GM12878 (cell line): ENCODE results near the gene CTIF. TPM values are rescaled to one million over a fixed set of nuclear protein-coding genes. Genes with fewer than 3 reads are reported as not detected.

Experiments used
- ATAC-seq: fragments of 200-7000 bp; cut with Tn5 transposase; 3 replicates; pipeline ENCODE4 v1.9.1; 2020; ENCODE audit warnings: mild to moderate bottlenecking, moderate library complexity
- BruUV-seq: library from RNA; stranded (reverse); fragments of 400-500 nt; replicated peaks from 2 replicates; lab custom pipeline; 2021; lab: Mats Ljungman, UMichigan
- CTCF ChIA-PET: fragments of 300-600 bp; sonication (Branson Sonifier 250); formaldehyde crosslinking; extraction: SDS; loops from one replicate; lab custom pipeline; 2021; ENCODE audit warnings: inconsistent platforms; lab: Yijun Ruan, JAX
- POLR2A ChIA-PET: fragments of 350-600 bp; formaldehyde crosslinking; extraction: SDS; loops from one replicate; lab custom pipeline; 2021; ENCODE audit warnings: inconsistent platforms; lab: Charles Lee
- RAD21 ChIA-PET: fragments of 300-600 bp; sonication (Branson Sonifier 250); formaldehyde crosslinking; loops from one replicate; lab custom pipeline; 2023; ENCODE audit warnings: antibody characterized with exemption; ENCODE audit not compliant: unreplicated experiment; lab: Charles Lee
- SMC1A ChIA-PET: fragments of 300-600 bp; sonication (Branson Sonifier 250); formaldehyde crosslinking; loops from one replicate; lab custom pipeline; 2023; ENCODE audit not compliant: unreplicated experiment, uncharacterized antibody; lab: Charles Lee
- DNase-seq: peaks from one replicate; pipeline ENCODE4 v3.0.0-alpha.2; 2011; ENCODE audit warnings: low read depth, low spot score
- FAIRE-seq: peaks from 3 replicates; lab custom pipeline; 2011; peaks lifted over from hg19 to GRCh38; lab: Jason Lieb, UNC
- H2AFZ ChIP-seq: 2 replicates; pipeline ENCODE4 v1.6.0; 2011; ENCODE audit warnings: low read depth, low read length, control low read depth; ENCODE audit not compliant: control insufficient read depth
- H3K27ac ChIP-seq: 2 replicates; pipeline ENCODE4 v1.5.1; 2011; ENCODE audit warnings: control low read depth; ENCODE audit not compliant: control insufficient read depth, insufficient read depth
- H3K27me3 ChIP-seq, 2 experiments: replicated peaks in 1 of 2; 2 replicates each; pipeline versions ENCODE4 v1.6.0 to v1.6.1; 2011; ENCODE audit warnings: low read length in 1 of 2; ENCODE audit not compliant: control insufficient read depth in 2 of 2, insufficient read depth in 2 of 2
- H3K36me3 ChIP-seq, 2 experiments: 2 replicates each; pipeline ENCODE4 v1.5.1; 2011; ENCODE audit warnings: low read length in 1 of 2; ENCODE audit not compliant: control insufficient read depth in 2 of 2, insufficient read depth in 2 of 2
- H3K4me1 ChIP-seq: 2 replicates; pipeline ENCODE4 v1.6.1; 2011; ENCODE audit warnings: mild to moderate bottlenecking, low read length, moderate library complexity, mixed read lengths; ENCODE audit not compliant: control insufficient read depth, insufficient read depth
- H3K4me2 ChIP-seq: 2 replicates; pipeline ENCODE4 v1.6.0; 2011; ENCODE audit warnings: control low read depth; ENCODE audit not compliant: control insufficient read depth, insufficient read depth
- H3K4me3 ChIP-seq: fragments of 200-600 bp; sonication (generic); 2 replicates; pipeline ENCODE4 v1.5.1; 2016
- H3K79me2 ChIP-seq: 2 replicates; pipeline ENCODE4 v1.6.0; 2011; ENCODE audit warnings: low read length; ENCODE audit not compliant: control insufficient read depth, insufficient read depth
- H3K9ac ChIP-seq: 2 replicates; pipeline ENCODE4 v1.8.0; 2011; ENCODE audit warnings: low read length, control low read depth, mixed read lengths; ENCODE audit not compliant: control insufficient read depth, insufficient read depth
- H3K9me3 ChIP-seq: replicated peaks from 3 replicates; pipeline ENCODE4 v1.5.1; 2011; ENCODE audit warnings: mild to moderate bottlenecking, low read length; ENCODE audit not compliant: control insufficient read depth, insufficient read depth
- H4K20me1 ChIP-seq: 2 replicates; pipeline ENCODE4 v1.6.0; 2011; ENCODE audit not compliant: control insufficient read depth, insufficient read depth
- CEBPZ ChIP-seq: fragments of 150-350 bp; IDR thresholded peaks from 2 replicates; pipeline ENCODE4 v1.6.1; 2016; ENCODE audit warnings: low read depth, low read length
- GATAD2B ChIP-seq: fragments of 450-650 bp; conservative IDR thresholded peaks from 2 replicates; pipeline ENCODE4 v1.6.1; 2017; ENCODE audit warnings: low read depth, mild to moderate bottlenecking, moderate library complexity
- IRF3 ChIP-seq: fragments of 450-650 bp; IDR thresholded peaks from 2 replicates; pipeline ENCODE4 v1.6.1; 2014; ENCODE audit warnings: mild to moderate bottlenecking
- MYC ChIP-seq: IDR thresholded peaks from 2 replicates; pipeline ENCODE4 v1.6.1; 2011; ENCODE audit warnings: mild to moderate bottlenecking, low read length, moderate library complexity, inconsistent platforms; ENCODE audit not compliant: insufficient read depth, insufficient replicate concordance, insufficient read length, severe bottlenecking
- NR2F1 ChIP-seq: fragments of 450-650 bp; conservative IDR thresholded peaks from 2 replicates; pipeline ENCODE4 v1.6.1; 2017; ENCODE audit warnings: mild to moderate bottlenecking
- NRF1 ChIP-seq: conservative IDR thresholded peaks from 2 replicates; pipeline ENCODE4 v1.6.1; 2011; ENCODE audit warnings: mild to moderate bottlenecking, low read depth, low read length, improper control_type of control experiment
- PAX5 ChIP-seq: IDR thresholded peaks from 2 replicates; pipeline ENCODE4 v1.6.1; 2011; ENCODE audit warnings: low read depth, low read length, borderline replicate concordance
- SMC3 ChIP-seq: IDR thresholded peaks from 2 replicates; pipeline ENCODE4 v1.6.1; 2011; ENCODE audit warnings: low read length, improper control_type of control experiment, borderline replicate concordance
- STAT1 ChIP-seq: fragments of 450-650 bp; conservative IDR thresholded peaks from 2 replicates; pipeline ENCODE4 v1.6.1; 2014; ENCODE audit warnings: antibody characterized with exemption, mild to moderate bottlenecking
- ZNF217 ChIP-seq: fragments of 450-650 bp; IDR thresholded peaks from 2 replicates; pipeline ENCODE4 v1.6.1; 2017; ENCODE audit warnings: antibody characterized with exemption, mild to moderate bottlenecking
- ZNF592 ChIP-seq: fragments of 450-650 bp; IDR thresholded peaks from 2 replicates; pipeline ENCODE4 v1.6.1; 2017; ENCODE audit warnings: mild to moderate bottlenecking, moderate library complexity
- WGBS: methylation state at CpG from one replicate; pipeline ENCODE4 v1.1.6; 2016; ENCODE audit warnings: low lambda C conversion rate; ENCODE audit not compliant: insufficient replicate concordance, insufficient coverage; ENCODE audit errors: missing lambda C conversion rate; 5-methylcytosine and 5-hydroxymethylcytosine counted together
- in situ Hi-C: fragments of 300-500 bp; cut with MboI; formaldehyde crosslinking; loops from 9 replicates; pipeline ENCODE4 v1.14.3; 2018; ENCODE audit warnings: mixed read lengths
- intact Hi-C: fragments of 100-400 bp; cut with micrococcal nuclease; formaldehyde crosslinking; loops from one replicate; pipeline ENCODE4 v1.14.2; 2022; ENCODE audit not compliant: unreplicated experiment
- polyA plus RNA-seq, 11 experiments: library from polyadenylated mRNA; depleted of rRNA in 4 of 11; unstranded in 6 of 11; stranded (reverse) in 5 of 11; fragments of >200 nt; fragmentation: Nextera tagmentation in 4 of 11; fragmentation: Illumina TruSeq in 1 of 11; extraction: Ambion mirVana in 4 of 11; extraction: Trizol in 1 of 11; gene quantifications; 1 replicate in 1 of 11; 2 replicates in 10 of 11; pipeline versions ENCODE4 v1.2.1 to v1.2.3, GENCODE V29; 2011 to 2016; ENCODE audit warnings: inconsistent platforms in 2 of 11, missing spikeins in 2 of 11, low read depth in 1 of 11
- total RNA-seq, 4 experiments: library from RNA; depleted of rRNA in 3 of 4; stranded (reverse); fragments of >200 nt in 3 of 4; fragmentation: Illumina TruSeq in 1 of 4; extraction: Trizol in 1 of 4; gene quantifications; 2 replicates each; pipeline versions ENCODE4 v1.2.1 to v1.2.3, GENCODE V29; 2013 to 2021

Gene CTIF
- total and polyA plus RNA-seq, 10 of the 15 experiments (the other 5 are each of a cell fraction or from before 2014, with no cell fraction given), result 0.06 to 11.6 (median 2.5) TPM

DNA sequence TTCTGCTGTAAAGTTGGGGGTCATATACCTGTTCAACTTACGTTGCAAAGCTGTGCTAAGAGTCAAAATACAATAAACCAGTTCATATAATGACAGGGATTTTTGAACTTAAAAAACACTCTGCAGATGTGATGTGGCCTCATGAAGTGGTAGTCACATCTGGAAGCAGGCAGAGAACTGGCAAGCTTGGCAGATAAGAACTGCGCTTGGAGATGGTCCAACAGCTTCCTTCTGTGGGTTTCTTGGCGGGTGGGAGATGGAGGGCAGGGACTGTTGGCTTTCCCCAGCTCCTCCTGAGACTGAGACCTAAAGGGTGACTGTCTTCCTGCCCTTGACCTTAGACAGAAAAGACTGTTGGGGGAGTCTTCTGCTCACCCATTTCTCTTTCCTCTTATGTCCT, 140.4 kb downstream of the CTIF start:
- Histone ChIP-seq H3K4me1 (peaks cover 8% of the 10 kb centered on the region), H3K4me2 (no peak overlapping the region), H3K4me3 (no peak overlapping the region), H3K9me3 (no peaks in the 10 kb centered on the region), H3K79me2 (no peaks in the 10 kb centered on the region), H3K36me3 (no peaks in the 10 kb centered on the region), H4K20me1 (no peaks in the 10 kb centered on the region), H3K27me3 (no peaks in the 10 kb centered on the region), H3K27ac (no peak overlapping the region), H3K9ac (no peak overlapping the region), H2AFZ (no peak overlapping the region)
- ChIA-PET RAD21 (interaction anchor here (0.8 to 1.3 kb wide), 3 partner anchors 45 to 483 kb away, joined by 3 read pairs; no protein-coding TSS in a partner anchor), SMC1A (interaction anchor here (0.6 to 1.2 kb wide), 5 partner anchors 98 to 777 kb away, joined by 3 to 8 read pairs (median 3); no protein-coding TSS in a partner anchor), CTCF (interaction anchor here (0.6 to 6.6 kb wide), 10 partner anchors 9 to 559 kb away, joined by 3 to 99 read pairs (median 4); no protein-coding TSS in a partner anchor), POLR2A (interaction anchor here (1.1 kb wide), 1 partner anchor 9 kb away, joined by 3 read pairs; no protein-coding TSS in a partner anchor)
- DNase-seq, result no peak
- no TSS peak for BruUV-seq
- no peak for FAIRE-seq
- WGBS, result 69% methylated on average over 3 of the region's 3 CpGs
- ATAC-seq, result no peak
- intact Hi-C loops, result loop anchor here (5.0 to 10.0 kb wide), 6 partner anchors 98 to 1178 kb away; no protein-coding TSS in a partner anchor
- in situ Hi-C loops, result loop anchor here (5.0 to 25.0 kb wide), 3 partner anchors 498 to 1178 kb away; no protein-coding TSS in a partner anchor
- TF ChIP-seq SMC3, result no peak
- TF ChIP-seq PAX5, result no peak
- no peak for TF ChIP-seq STAT1
- TF ChIP-seq ZNF592, result no peak
- no peak for TF ChIP-seq MYC
- no peak for TF ChIP-seq IRF3
- no peak for TF ChIP-seq NR2F1
- TF ChIP-seq CEBPZ, result no peak
- no peak for TF ChIP-seq ZNF217
- no peak for TF ChIP-seq GATAD2B
- TF ChIP-seq NRF1, result no peak
